ENCODE measurements around the gene ANKRA2. TPM values are rescaled to one million over a fixed set of nuclear protein-coding genes. Genes with fewer than 3 reads are reported as not detected.

The ANKRA2 gene
- total RNA-seq, 3 donors from 2014 or later (not counting 1 experiment from before 2014, with no cell fraction given) = 37.4 to 44.4 (median 41.9) TPM

GRCh38 chr5:73540192-73540591 lies 25.2 kb downstream of the ANKRA2 start:
- ATAC-seq (no peak), DNase-seq (no peak)
- intact Hi-C loops (cut with micrococcal nuclease) = no loop called here
- H3K27me3 Mint-ChIP-seq (ENCODE audit: low read depth in 2 of 2) = peaks cover 29 to 36% of the 10 kb centered on the region in 2 donors
- H3K9me3 ChIP-seq (ENCODE audit: control insufficient read depth, insufficient read depth, low read length) = no peaks in the 10 kb centered on the region
- H3K9me3 Mint-ChIP-seq = no peaks in the 10 kb centered on the region
- WGBS (ENCODE audit: insufficient coverage) = 48% methylated on average over 3 of the region's 3 CpGs
- no peaks in the 10 kb centered on the region for H3K27me3 ChIP-seq (ENCODE audit: control insufficient read depth, insufficient read depth, low read length)
- no peaks in the 10 kb centered on the region for H3K36me3 ChIP-seq (ENCODE audit: control insufficient read depth, insufficient read depth, low read length)
- no peak overlapping the region for H3K4me3 Mint-ChIP-seq
- no peaks in the 10 kb centered on the region for H3K4me1 ChIP-seq (ENCODE audit: control insufficient read depth, insufficient read depth, low read length)
- TF ChIP-seq, protein P1, sequence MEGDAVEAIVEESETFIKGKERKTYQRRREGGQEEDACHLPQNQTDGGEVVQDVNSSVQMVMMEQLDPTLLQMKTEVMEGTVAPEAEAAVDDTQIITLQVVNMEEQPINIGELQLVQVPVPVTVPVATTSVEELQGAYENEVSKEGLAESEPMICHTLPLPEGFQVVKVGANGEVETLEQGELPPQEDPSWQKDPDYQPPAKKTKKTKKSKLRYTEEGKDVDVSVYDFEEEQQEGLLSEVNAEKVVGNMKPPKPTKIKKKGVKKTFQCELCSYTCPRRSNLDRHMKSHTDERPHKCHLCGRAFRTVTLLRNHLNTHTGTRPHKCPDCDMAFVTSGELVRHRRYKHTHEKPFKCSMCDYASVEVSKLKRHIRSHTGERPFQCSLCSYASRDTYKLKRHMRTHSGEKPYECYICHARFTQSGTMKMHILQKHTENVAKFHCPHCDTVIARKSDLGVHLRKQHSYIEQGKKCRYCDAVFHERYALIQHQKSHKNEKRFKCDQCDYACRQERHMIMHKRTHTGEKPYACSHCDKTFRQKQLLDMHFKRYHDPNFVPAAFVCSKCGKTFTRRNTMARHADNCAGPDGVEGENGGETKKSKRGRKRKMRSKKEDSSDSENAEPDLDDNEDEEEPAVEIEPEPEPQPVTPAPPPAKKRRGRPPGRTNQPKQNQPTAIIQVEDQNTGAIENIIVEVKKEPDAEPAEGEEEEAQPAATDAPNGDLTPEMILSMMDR (IDR thresholded peaks at IDR 0.05) = no peak
- no peak overlapping the region for H3K4me3 ChIP-seq (ENCODE audit: low read length)
- no peak overlapping the region for H3K27ac ChIP-seq (ENCODE audit: low read length)
- no peaks in the 10 kb centered on the region for H3K4me1 Mint-ChIP-seq
- no peaks in the 10 kb centered on the region for H3K36me3 Mint-ChIP-seq
- no peak overlapping the region for H3K27ac Mint-ChIP-seq

DNA sequence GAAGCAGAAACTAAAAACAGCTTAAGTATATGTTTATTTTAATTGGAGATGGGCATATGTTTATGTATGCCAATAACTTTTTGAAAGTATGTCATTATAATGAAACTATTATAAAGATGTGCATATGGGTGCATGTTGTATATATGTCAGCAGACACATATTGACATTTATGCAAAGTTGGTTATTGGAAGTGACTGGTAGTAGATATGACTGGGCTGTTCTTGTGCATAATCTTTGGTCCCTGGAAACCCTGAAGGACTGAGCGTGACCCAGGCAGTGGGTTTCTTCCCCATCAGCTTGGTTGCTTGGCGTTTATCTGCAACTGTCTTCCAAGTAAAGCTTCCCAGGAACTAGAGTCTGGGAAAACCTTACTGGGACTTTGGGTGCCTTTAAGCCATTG lies 25.7 kb downstream of the ANKRA2 start:
- intact Hi-C loops (cut with micrococcal nuclease) = loop anchor here (5.0 kb wide), 1 partner anchor 457 kb away; no protein-coding TSS in a partner anchor
- DNase-seq (no peak), ATAC-seq (no peak)
- no peaks in the 10 kb centered on the region for H3K27me3 ChIP-seq (ENCODE audit: control insufficient read depth, insufficient read depth, low read length)
- no peaks in the 10 kb centered on the region for H3K9me3 Mint-ChIP-seq
- TF ChIP-seq, protein P1 (IDR thresholded peaks at IDR 0.05) = no peak
- no peak overlapping the region for H3K27ac Mint-ChIP-seq
- no peaks in the 10 kb centered on the region for H3K9me3 ChIP-seq (ENCODE audit: control insufficient read depth, insufficient read depth, low read length)
- H3K27ac ChIP-seq (ENCODE audit: low read length) = no peak overlapping the region
- no peak overlapping the region for H3K4me3 Mint-ChIP-seq
- no peak overlapping the region for H3K4me3 ChIP-seq (ENCODE audit: low read length)
- peaks cover 31 to 36% of the 10 kb centered on the region in 2 donors for H3K27me3 Mint-ChIP-seq (ENCODE audit: low read depth in 2 of 2)
- no peaks in the 10 kb centered on the region for H3K4me1 ChIP-seq (ENCODE audit: control insufficient read depth, insufficient read depth, low read length)
- H3K4me1 Mint-ChIP-seq = no peaks in the 10 kb centered on the region
- no peaks in the 10 kb centered on the region for H3K36me3 Mint-ChIP-seq
- WGBS (ENCODE audit: insufficient coverage) = 90% methylated on average over 2 of the region's 2 CpGs
- no peaks in the 10 kb centered on the region for H3K36me3 ChIP-seq (ENCODE audit: control insufficient read depth, insufficient read depth, low read length)

GRCh38 chr5:73534971-73535370 lies 30.5 kb downstream of the ANKRA2 start:
- WGBS (ENCODE audit: insufficient coverage) = 55% methylated on average over 1 of the region's 2 CpGs
- DNase-seq (no peak), ATAC-seq (no peak)
- Mint-ChIP-seq H3K9me3 (no peaks in the 10 kb centered on the region), H3K27ac (no peak overlapping the region), H3K27me3 (ENCODE audit: low read depth in 2 of 2) (peaks cover 29 to 39% of the 10 kb centered on the region in 2 donors), H3K4me1 (no peaks in the 10 kb centered on the region), H3K4me3 (no peak overlapping the region), H3K36me3 (no peaks in the 10 kb centered on the region)
- no peaks in the 10 kb centered on the region for H3K9me3 ChIP-seq (ENCODE audit: control insufficient read depth, insufficient read depth, low read length)
- intact Hi-C loops (cut with micrococcal nuclease) = loop anchor here (5.0 kb wide), 1 partner anchor 453 kb away; no protein-coding TSS in a partner anchor
- H3K4me3 ChIP-seq (ENCODE audit: low read length) = no peak overlapping the region
- TF ChIP-seq, protein P1 (IDR thresholded peaks at IDR 0.05) = no peak
- no peak overlapping the region for H3K27ac ChIP-seq (ENCODE audit: low read length)
- H3K36me3 ChIP-seq (ENCODE audit: control insufficient read depth, insufficient read depth, low read length) = no peaks in the 10 kb centered on the region
- H3K4me1 ChIP-seq (ENCODE audit: control insufficient read depth, insufficient read depth, low read length) = no peaks in the 10 kb centered on the region
- no peaks in the 10 kb centered on the region for H3K27me3 ChIP-seq (ENCODE audit: control insufficient read depth, insufficient read depth, low read length)

GRCh38 chr5:73534011-73534644 lies 31.3 kb downstream of the ANKRA2 start:
- ATAC-seq = no peak
- intact Hi-C loops (cut with micrococcal nuclease) = no loop called here
- Mint-ChIP-seq H3K27me3 (ENCODE audit: low read depth in 2 of 2) (peaks cover 25 to 35% of the 10 kb centered on the region in 2 donors), H3K9me3 (no peaks in the 10 kb centered on the region), H3K4me1 (no peaks in the 10 kb centered on the region), H3K4me3 (no peak overlapping the region), H3K36me3 (no peaks in the 10 kb centered on the region), H3K27ac (no peak overlapping the region)
- WGBS (ENCODE audit: insufficient coverage) = 87% methylated on average over 5 of the region's 5 CpGs
- DNase-seq = no peak
- H3K9me3 ChIP-seq (ENCODE audit: control insufficient read depth, insufficient read depth, low read length) = no peaks in the 10 kb centered on the region
- TF ChIP-seq, protein P1 (IDR thresholded peaks at IDR 0.05) = no peak
- H3K4me3 ChIP-seq (ENCODE audit: low read length) = no peak overlapping the region
- no peaks in the 10 kb centered on the region for H3K4me1 ChIP-seq (ENCODE audit: control insufficient read depth, insufficient read depth, low read length)
- H3K27ac ChIP-seq (ENCODE audit: low read length) = no peak overlapping the region
- no peaks in the 10 kb centered on the region for H3K27me3 ChIP-seq (ENCODE audit: control insufficient read depth, insufficient read depth, low read length)
- H3K36me3 ChIP-seq (ENCODE audit: control insufficient read depth, insufficient read depth, low read length) = no peaks in the 10 kb centered on the region
